Measurements from ENCODE around the gene MAD1L1.

Gene MAD1L1

DNA sequence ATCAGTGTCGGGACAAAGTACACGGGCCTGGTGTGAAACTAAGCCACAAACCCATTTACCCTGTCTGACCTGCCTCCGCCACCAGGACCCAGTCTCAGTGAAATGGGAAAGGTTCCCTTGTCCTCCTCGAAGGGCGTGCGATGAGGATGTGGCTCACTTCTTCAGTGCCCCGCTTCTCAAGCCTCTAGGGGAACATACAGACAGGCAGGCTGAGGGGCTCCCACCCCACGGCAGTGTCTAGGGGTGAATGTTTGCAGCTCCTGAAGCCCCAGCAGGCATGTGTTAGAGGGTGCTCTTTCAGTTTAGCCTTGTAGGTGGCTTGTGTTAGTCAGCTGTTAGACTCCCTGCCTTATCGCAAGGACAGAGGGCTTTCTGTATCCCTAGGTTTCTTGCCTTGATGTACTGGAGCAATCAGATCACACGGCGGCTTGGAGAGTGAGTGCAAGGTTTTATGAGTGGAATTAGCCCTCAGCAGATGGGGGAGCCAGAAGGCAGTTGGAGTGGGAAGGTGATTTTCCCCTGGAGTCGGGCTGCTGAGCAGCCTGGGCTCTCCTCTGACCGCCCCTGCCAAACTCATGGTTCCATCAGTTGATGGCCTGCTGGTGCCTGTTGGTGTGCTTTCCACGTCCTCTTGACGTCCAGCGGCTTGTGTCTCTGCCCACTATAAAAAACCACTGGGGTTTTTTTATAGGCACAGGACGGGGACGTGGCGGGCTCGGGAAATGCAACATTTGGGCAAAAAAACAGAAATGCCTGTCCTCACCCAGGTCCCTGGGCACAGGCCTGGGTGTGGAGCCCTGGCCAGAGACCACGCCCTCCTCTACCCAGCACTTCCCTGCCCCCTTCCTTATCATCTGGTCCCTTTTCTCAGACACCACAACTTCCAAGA lies 10.0 kb upstream of the MAD1L1 start:
- no peaks in the 10 kb centered on the region for H3K27me3 ChIP-seq (ENCODE audit: control insufficient read depth in 2 of 2, insufficient read depth in 2 of 2, low read length in 2 of 2)
- no peak overlapping the region for H3K27ac ChIP-seq (ENCODE audit: low read depth in 2 of 2, low read length in 2 of 2)
- H3K36me3 ChIP-seq (ENCODE audit: control insufficient read depth in 2 of 2, insufficient read depth in 2 of 2, low read length in 2 of 2): peaks cover 11% of the 10 kb centered on the region in 2 donors
- no peaks in the 10 kb centered on the region for H3K9me3 ChIP-seq (ENCODE audit: control insufficient read depth in 2 of 2, low read length in 2 of 2)
- peak overlapping the region; percentile 18 to 78 for H3K9ac ChIP-seq (ENCODE audit: low read depth in 1 of 2, low read length in 2 of 2)
- peak overlapping the region; percentile 80 to 89 for H3K4me3 ChIP-seq (ENCODE audit: low read length in 2 of 2)
- peaks cover 7 to 17% of the 10 kb centered on the region in 2 donors for H3K4me1 ChIP-seq (ENCODE audit: control insufficient read depth in 2 of 2, insufficient read depth in 2 of 2, low read length in 2 of 2)

DNA sequence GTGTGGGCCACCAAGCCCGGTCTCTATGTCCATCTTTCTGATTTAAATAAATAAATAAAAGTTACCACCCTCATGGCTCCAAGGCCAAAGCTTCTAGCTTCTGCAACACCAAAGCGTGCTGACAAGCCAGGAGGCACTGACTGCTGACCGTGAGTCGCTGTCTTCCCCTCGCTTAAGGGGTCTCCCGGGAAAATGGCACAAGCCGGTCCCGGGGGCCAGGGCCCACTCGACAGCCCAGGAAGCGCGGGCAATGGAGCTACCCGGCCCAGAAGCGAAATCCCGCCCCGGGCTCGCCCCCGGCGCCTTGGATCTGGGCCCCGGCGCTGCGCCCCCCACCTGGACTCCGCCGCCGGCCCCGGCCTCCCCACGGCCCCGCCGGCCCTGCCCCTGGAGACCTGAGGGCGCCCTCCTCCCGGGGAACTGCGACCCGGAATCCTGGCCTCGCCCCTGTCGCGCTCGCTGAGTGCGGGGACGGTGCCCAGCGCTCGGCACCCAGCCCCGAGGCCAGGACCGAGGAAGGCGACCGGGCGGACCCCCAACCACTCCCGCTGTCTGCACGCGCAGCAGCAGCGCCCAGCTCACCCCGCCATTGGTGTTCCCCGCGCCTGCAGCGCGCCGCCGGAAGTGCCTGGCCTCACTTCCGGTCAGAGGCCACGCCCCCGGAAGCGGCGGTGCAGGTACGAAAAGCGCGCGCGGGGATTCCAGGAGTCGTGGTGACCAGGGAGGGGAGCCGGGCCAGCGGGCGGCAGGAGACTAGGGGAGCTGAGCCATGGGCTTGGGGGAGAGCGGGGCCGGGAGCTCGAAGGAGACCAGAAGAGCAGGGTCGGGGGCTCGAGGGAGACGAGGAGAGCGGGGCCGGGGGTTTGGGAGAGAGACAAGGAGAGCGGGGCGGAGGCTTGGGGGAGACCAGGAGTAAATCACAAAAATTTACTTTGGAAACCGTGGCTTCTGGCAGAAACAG lies 9.1 kb upstream of the MAD1L1 start, which contains the start of the genes MRM2 and NUDT1:
Gene MRM2 (minus strand): TSS at position 626 of the 961 bp plus-strand sequence. CDS start 36 bp downstream, at position 590.
Gene NUDT1 (plus strand): TSS at position 647 of the 961 bp plus-strand sequence. CDS start 2,349 bp downstream, outside the sequence.
- peak within 1 kb of the TSS in 1 of 2 donors; percentile 52 for H3K27ac ChIP-seq (ENCODE audit: low read depth in 2 of 2, low read length in 2 of 2)
- H3K4me3 ChIP-seq (ENCODE audit: low read length in 2 of 2): peak within 1 kb of the TSS; percentile 80 to 89
- no peaks in the 10 kb centered on the region for H3K27me3 ChIP-seq (ENCODE audit: control insufficient read depth in 2 of 2, insufficient read depth in 2 of 2, low read length in 2 of 2)
- H3K36me3 ChIP-seq (ENCODE audit: control insufficient read depth in 2 of 2, insufficient read depth in 2 of 2, low read length in 2 of 2): peaks cover 13 to 14% of the 10 kb centered on the region in 2 donors
- no peaks in the 10 kb centered on the region for H3K9me3 ChIP-seq (ENCODE audit: control insufficient read depth in 2 of 2, low read length in 2 of 2)
- H3K9ac ChIP-seq (ENCODE audit: low read depth in 1 of 2, low read length in 2 of 2): peak within 1 kb of the TSS; percentile 72 to 78
- H3K4me1 ChIP-seq (ENCODE audit: control insufficient read depth in 2 of 2, insufficient read depth in 2 of 2, low read length in 2 of 2): peaks cover 7 to 20% of the 10 kb centered on the region in 2 donors

DNA sequence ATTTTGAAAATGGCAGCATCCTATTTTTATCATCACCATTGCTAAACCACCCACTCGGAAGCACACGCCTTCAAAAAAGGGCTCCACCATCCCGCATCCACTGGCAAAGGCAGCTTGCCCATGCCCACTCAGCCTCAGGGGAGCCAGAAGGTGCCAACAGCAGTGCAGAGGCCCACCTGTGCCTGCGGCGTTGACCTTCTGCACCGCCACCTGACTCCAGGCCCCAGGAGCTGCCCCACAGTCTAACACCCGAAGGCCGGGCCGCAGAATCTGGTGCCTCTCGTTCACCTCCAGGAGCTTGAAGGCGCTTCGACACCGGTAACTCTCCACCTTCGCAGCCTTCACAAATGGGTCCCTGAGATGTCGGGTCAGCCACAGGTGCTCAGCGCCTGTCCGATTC lies 6.5 kb upstream of the MAD1L1 start:
- H3K27ac ChIP-seq (ENCODE audit: low read depth in 2 of 2, low read length in 2 of 2): no peak overlapping the region
- no peaks in the 10 kb centered on the region for H3K27me3 ChIP-seq (ENCODE audit: control insufficient read depth in 2 of 2, insufficient read depth in 2 of 2, low read length in 2 of 2)
- no peak overlapping the region for H3K9ac ChIP-seq (ENCODE audit: low read depth in 1 of 2, low read length in 2 of 2)
- H3K4me3 ChIP-seq (ENCODE audit: low read length in 2 of 2): no peak overlapping the region
- peaks cover 23 to 29% of the 10 kb centered on the region in 2 donors for H3K36me3 ChIP-seq (ENCODE audit: control insufficient read depth in 2 of 2, insufficient read depth in 2 of 2, low read length in 2 of 2)
- H3K4me1 ChIP-seq (ENCODE audit: control insufficient read depth in 2 of 2, insufficient read depth in 2 of 2, low read length in 2 of 2): peaks cover 7 to 20% of the 10 kb centered on the region in 2 donors
- H3K9me3 ChIP-seq (ENCODE audit: control insufficient read depth in 2 of 2, low read length in 2 of 2): no peaks in the 10 kb centered on the region

DNA sequence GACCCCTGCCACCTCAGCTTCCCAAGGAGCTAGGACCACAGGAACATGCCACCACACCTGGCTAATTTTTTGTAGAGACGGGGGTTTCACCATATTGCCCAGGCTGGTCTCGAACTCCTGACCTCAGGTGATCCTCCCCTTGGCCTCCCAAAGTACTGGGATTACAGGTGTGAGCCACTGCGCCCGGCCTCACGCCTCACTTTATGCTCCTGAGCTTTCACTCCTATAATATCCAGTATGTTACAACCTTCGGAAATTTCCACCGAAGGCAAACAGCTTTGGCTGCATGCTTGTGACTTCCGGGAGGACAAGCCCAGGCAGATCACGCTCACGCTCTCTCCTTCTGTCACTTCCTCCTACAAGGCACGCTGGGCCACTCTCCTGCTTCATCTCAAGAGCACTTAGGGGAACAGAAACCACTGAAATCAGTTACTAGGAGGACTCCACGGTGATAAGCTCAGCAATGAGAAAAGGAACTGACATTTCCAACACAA lies 4.4 kb upstream of the MAD1L1 start:
- no peak overlapping the region for H3K9ac ChIP-seq (ENCODE audit: low read depth in 1 of 2, low read length in 2 of 2)
- no peaks in the 10 kb centered on the region for H3K9me3 ChIP-seq (ENCODE audit: control insufficient read depth in 2 of 2, low read length in 2 of 2)
- no peak overlapping the region for H3K4me3 ChIP-seq (ENCODE audit: low read length in 2 of 2)
- H3K27me3 ChIP-seq (ENCODE audit: control insufficient read depth in 2 of 2, insufficient read depth in 2 of 2, low read length in 2 of 2): no peaks in the 10 kb centered on the region
- peak overlapping the region; percentile 58 to 71 for H3K27ac ChIP-seq (ENCODE audit: low read depth in 2 of 2, low read length in 2 of 2)
- peaks cover 23 to 29% of the 10 kb centered on the region in 2 donors for H3K36me3 ChIP-seq (ENCODE audit: control insufficient read depth in 2 of 2, insufficient read depth in 2 of 2, low read length in 2 of 2)
- H3K4me1 ChIP-seq (ENCODE audit: control insufficient read depth in 2 of 2, insufficient read depth in 2 of 2, low read length in 2 of 2): peaks cover 4 to 15% of the 10 kb centered on the region in 2 donors

DNA sequence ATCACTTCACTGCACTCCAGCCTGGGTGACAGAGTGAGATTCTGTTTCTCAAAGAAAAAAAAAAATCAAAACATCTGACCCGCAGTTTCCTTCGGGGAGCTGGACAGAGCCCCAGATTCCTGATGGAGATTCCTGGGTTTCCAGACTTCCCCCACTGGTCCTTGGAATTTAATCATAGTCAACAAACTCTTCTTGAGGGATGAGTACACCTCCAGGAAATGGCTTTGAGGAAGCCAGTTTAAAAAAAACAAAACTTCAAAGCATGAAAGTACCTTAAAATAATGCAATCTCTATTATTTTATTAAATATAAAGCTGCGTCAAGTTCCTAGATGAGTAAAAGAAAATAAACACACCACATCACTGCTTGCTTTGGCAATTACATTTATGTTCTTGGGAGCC lies 1.2 kb upstream of the MAD1L1 start:
- H3K4me3 ChIP-seq (ENCODE audit: low read length in 2 of 2): no peak overlapping the region
- H3K9me3 ChIP-seq (ENCODE audit: control insufficient read depth in 2 of 2, low read length in 2 of 2): no peaks in the 10 kb centered on the region
- no peak overlapping the region for H3K9ac ChIP-seq (ENCODE audit: low read depth in 1 of 2, low read length in 2 of 2)
- no peaks in the 10 kb centered on the region for H3K27me3 ChIP-seq (ENCODE audit: control insufficient read depth in 2 of 2, insufficient read depth in 2 of 2, low read length in 2 of 2)
- peaks cover 18 to 32% of the 10 kb centered on the region in 2 donors for H3K36me3 ChIP-seq (ENCODE audit: control insufficient read depth in 2 of 2, insufficient read depth in 2 of 2, low read length in 2 of 2)
- no peak overlapping the region for H3K27ac ChIP-seq (ENCODE audit: low read depth in 2 of 2, low read length in 2 of 2)
- peaks cover 11 to 18% of the 10 kb centered on the region in 2 donors for H3K4me1 ChIP-seq (ENCODE audit: control insufficient read depth in 2 of 2, insufficient read depth in 2 of 2, low read length in 2 of 2)

DNA sequence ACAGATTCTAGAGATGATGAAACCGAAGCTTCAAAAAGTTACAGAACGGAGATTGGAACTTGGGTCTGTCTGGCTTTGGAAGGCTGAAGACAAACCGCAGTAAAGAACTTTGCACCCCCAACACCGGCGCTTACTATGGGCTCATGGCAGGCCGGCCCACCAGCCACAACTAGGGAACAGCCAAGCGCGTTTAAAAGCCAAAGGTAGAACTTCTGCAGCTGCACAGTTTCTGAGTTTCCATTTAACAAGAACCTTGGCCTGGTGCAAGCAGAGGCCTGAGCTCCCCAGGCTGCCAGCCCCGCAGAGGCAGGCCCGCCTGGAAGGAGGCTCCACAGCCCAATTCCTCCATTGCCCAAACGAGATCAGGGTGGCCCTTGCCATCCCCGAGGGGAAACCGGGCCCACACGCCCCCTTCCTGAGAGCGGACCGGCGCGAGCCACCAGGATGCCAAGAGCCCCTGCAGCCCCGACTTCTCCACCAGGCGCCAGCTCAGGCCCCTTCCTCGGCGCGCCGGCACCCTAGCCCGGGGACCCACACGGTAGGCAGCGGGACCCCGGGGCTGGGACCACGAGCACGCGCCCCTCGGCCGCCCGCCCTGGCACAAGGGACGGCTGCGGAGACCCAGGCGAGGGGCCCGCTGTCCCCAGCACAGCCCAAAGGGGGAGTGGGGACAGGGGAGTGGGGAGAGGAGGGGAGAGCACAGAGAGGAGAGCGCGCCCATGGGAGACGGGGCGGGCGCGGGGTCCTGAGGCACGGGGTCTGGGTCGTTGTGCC lies 566 bp downstream of the MAD1L1 start:
- Histone ChIP-seq H3K9me3 (ENCODE audit: control insufficient read depth in 2 of 2, low read length in 2 of 2) (no peaks in the 10 kb centered on the region), H3K9ac (ENCODE audit: low read depth in 1 of 2, low read length in 2 of 2) (peak overlapping the region; percentile 57 to 78), H3K4me1 (ENCODE audit: control insufficient read depth in 2 of 2, insufficient read depth in 2 of 2, low read length in 2 of 2) (peaks cover 8 to 18% of the 10 kb centered on the region in 2 donors), H3K4me3 (ENCODE audit: low read length in 2 of 2) (peak overlapping the region; percentile 71 to 95), H3K27ac (ENCODE audit: low read depth in 2 of 2, low read length in 2 of 2) (peak overlapping the region in 1 of 2 donors; percentile 32), H3K36me3 (ENCODE audit: control insufficient read depth in 2 of 2, insufficient read depth in 2 of 2, low read length in 2 of 2) (peaks cover 14 to 26% of the 10 kb centered on the region in 2 donors), H3K27me3 (ENCODE audit: control insufficient read depth in 2 of 2, insufficient read depth in 2 of 2, low read length in 2 of 2) (no peaks in the 10 kb centered on the region)

DNA sequence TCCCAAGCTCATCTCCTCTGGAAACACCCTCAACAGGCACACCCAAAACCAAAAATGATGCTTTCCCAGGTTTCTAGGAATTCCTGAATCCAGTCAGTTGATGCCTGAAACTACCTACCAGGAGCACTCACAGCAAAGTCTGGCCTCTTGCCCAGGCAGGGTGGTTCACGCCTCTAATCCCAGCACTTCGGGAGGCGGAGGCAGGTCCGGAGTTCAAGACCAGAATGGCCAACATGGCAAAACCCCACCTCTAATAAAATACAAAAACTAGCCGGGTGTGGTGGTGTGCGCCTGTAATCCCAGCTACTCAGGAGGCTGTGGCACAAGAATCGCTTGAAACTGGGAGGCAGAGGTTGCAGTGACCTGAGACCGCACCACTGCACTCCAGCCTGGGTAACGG lies 1.9 kb downstream of the MAD1L1 start:
- no peaks in the 10 kb centered on the region for H3K9me3 ChIP-seq (ENCODE audit: control insufficient read depth in 2 of 2, low read length in 2 of 2)
- H3K4me1 ChIP-seq (ENCODE audit: control insufficient read depth in 2 of 2, insufficient read depth in 2 of 2, low read length in 2 of 2): peaks cover 8 to 18% of the 10 kb centered on the region in 2 donors
- H3K4me3 ChIP-seq (ENCODE audit: low read length in 2 of 2): no peak overlapping the region
- peaks cover 18 to 23% of the 10 kb centered on the region in 2 donors for H3K36me3 ChIP-seq (ENCODE audit: control insufficient read depth in 2 of 2, insufficient read depth in 2 of 2, low read length in 2 of 2)
- H3K27me3 ChIP-seq (ENCODE audit: control insufficient read depth in 2 of 2, insufficient read depth in 2 of 2, low read length in 2 of 2): no peaks in the 10 kb centered on the region
- H3K27ac ChIP-seq (ENCODE audit: low read depth in 2 of 2, low read length in 2 of 2): no peak overlapping the region
- H3K9ac ChIP-seq (ENCODE audit: low read depth in 1 of 2, low read length in 2 of 2): no peak overlapping the region

DNA sequence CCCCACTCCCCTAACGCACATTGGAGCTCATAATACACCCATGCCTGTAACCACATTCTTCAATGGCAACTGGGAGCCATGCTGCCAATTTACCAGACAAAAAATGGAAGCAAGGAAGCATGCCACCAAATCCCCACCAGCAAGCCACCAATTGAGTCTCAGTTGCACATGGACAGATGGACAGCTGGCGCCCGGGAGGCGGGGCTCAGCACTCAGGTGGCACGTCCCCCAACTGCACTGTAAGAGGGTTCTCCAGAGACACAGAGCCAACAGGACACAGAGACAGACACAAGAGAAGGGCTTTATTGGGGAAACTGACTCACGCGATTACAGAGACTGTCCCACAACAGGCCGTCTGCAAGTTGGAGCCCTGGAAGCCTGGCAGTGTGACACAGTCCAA lies 2.5 kb downstream of the MAD1L1 start:
- no peak overlapping the region for H3K27ac ChIP-seq (ENCODE audit: low read depth in 2 of 2, low read length in 2 of 2)
- H3K36me3 ChIP-seq (ENCODE audit: control insufficient read depth in 2 of 2, insufficient read depth in 2 of 2, low read length in 2 of 2): peaks cover 23 to 27% of the 10 kb centered on the region in 2 donors
- no peak overlapping the region for H3K4me3 ChIP-seq (ENCODE audit: low read length in 2 of 2)
- H3K4me1 ChIP-seq (ENCODE audit: control insufficient read depth in 2 of 2, insufficient read depth in 2 of 2, low read length in 2 of 2): peaks cover 8 to 18% of the 10 kb centered on the region in 2 donors
- H3K9me3 ChIP-seq (ENCODE audit: control insufficient read depth in 2 of 2, low read length in 2 of 2): no peaks in the 10 kb centered on the region
- H3K9ac ChIP-seq (ENCODE audit: low read depth in 1 of 2, low read length in 2 of 2): no peak overlapping the region
- H3K27me3 ChIP-seq (ENCODE audit: control insufficient read depth in 2 of 2, insufficient read depth in 2 of 2, low read length in 2 of 2): no peaks in the 10 kb centered on the region

DNA sequence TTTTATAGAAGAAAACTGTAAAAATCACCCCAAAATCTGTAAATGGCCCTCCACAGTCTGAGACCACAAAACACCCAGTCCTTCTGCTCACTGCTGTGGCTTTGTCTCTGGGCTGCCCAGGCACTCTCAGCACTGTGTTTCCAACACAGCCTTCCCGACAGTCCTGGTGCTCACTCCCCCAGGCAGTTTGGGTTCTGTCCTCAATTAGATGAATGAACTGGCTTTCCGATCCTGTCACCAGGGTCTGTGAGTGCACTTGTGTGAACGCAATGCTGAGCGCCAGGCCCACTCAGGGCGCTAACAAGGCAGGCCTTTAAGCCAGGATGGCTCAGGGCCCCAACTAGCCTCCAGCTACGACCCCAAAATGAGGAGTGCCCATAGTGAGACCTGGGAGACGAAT lies 3.3 kb downstream of the MAD1L1 start:
- H3K4me3 ChIP-seq (ENCODE audit: low read length in 2 of 2): no peak overlapping the region
- H3K36me3 ChIP-seq (ENCODE audit: control insufficient read depth in 2 of 2, insufficient read depth in 2 of 2, low read length in 2 of 2): peaks cover 23 to 27% of the 10 kb centered on the region in 2 donors
- H3K9me3 ChIP-seq (ENCODE audit: control insufficient read depth in 2 of 2, low read length in 2 of 2): no peaks in the 10 kb centered on the region
- no peaks in the 10 kb centered on the region for H3K27me3 ChIP-seq (ENCODE audit: control insufficient read depth in 2 of 2, insufficient read depth in 2 of 2, low read length in 2 of 2)
- H3K4me1 ChIP-seq (ENCODE audit: control insufficient read depth in 2 of 2, insufficient read depth in 2 of 2, low read length in 2 of 2): peaks cover 8 to 18% of the 10 kb centered on the region in 2 donors
- no peak overlapping the region for H3K9ac ChIP-seq (ENCODE audit: low read depth in 1 of 2, low read length in 2 of 2)
- no peak overlapping the region for H3K27ac ChIP-seq (ENCODE audit: low read depth in 2 of 2, low read length in 2 of 2)

All from mucosa of rectum (tissue), 2 donors.